Raji (cell line): ENCODE results near the gene CLPTM1L.

Experiments
- POLR2A ChIP-seq: IDR thresholded peaks from 2 replicates; pipeline ENCODE4 v1.6.1; 2011; ENCODE audit warnings: low read depth, low read length, control low read depth; ENCODE audit not compliant: insufficient read depth

Gene CLPTM1L

GRCh38 chr5:1281038-1281882 lies 63.6 kb downstream of the CLPTM1L start:
- TF ChIP-seq POLR2A, result no peak

- TF ChIP-seq POLR2A, result no peak
Measured at GRCh38 chr5:1280177-1281037, 64.5 kb downstream of the CLPTM1L start.

- TF ChIP-seq POLR2A, result no peak
Measured at GRCh38 chr5:1279443-1280151, 65.3 kb downstream of the CLPTM1L start.

DNA sequence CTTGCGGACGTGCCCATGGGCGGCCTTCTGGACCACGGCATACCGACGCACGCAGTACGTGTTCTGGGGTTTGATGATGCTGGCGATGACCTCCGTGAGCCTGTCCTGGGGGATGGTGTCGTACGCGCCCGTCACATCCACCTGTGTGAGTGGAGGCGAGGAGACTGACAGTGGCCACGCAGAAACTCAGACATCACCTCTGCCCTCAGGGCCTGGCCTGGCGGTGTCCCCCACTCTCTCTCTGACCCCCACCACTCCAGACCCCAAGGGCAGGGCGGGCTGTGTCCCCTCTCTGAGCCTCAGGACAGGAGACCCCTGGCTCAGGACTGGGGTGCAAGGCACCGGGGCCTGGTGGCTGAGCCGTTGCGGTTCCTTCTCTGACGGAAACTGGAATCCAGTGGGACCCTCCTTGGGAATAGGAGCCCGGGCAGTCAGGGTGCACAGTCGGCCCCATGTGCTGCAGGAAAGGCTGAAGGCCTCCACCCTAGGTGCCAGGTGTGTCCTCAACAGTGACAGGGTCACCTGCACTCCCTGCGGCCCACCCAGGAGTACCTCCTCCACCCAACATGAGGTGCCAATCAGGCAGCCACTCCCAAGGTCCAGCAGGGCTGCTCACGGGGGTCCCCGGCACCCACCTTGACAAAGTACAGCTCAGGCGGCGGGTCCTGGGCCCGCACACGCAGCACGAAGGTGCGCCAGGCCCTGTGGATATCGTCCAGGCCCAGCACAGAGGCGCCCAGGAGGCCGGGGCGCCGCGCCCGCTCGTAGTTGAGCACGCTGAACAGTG lies 66.0 kb downstream of the CLPTM1L start:
- TF ChIP-seq POLR2A, result no peak

GRCh38 chr5:1278216-1278615 lies 66.7 kb downstream of the CLPTM1L start:
- no peak for TF ChIP-seq POLR2A

- no peak for TF ChIP-seq POLR2A
Measured at GRCh38 chr5:1277781-1278180, 67.1 kb downstream of the CLPTM1L start.

DNA sequence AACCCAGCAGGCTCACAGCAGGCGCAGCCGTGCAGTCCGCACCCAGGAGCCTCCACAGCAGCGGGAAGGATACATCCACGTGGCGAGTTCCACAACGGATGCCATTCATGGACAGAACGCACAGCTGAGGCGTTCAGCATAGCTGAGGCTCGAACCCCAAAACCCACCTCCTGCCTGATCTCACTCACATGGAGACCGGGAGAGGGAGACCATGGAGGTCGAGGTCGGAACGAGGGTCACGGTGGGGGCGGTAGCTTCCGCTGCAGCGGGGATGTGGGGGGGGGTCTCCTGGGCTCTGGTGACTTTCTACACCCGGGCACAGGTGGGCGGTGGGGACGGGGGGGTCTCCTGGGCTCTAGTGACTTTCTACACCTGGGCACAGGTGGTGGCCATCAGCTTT lies 67.6 kb downstream of the CLPTM1L start:
- no peak for TF ChIP-seq POLR2A

GRCh38 chr5:1276930-1277329 lies 68.0 kb downstream of the CLPTM1L start:
- no peak for TF ChIP-seq POLR2A

DNA sequence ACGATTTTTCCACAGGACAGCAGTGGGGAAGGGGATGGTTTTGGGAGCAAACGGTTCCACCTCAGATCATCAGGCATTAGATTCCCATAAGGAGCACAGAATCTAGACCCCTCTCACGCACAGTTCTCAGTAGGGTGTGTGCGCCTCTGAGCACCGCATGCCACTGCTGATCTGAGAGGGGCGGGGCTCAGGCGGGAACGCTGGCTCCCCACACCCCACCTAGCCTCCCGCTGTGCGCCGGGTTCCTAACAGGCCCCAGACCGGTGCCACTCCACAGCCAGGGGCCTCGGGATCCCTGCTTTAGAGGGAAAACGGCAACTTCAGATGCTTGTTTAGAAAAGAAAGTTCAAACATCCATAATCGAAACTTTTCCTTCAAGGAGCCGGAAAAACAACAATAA lies 70.4 kb downstream of the CLPTM1L start:
- no peak for TF ChIP-seq POLR2A

DNA sequence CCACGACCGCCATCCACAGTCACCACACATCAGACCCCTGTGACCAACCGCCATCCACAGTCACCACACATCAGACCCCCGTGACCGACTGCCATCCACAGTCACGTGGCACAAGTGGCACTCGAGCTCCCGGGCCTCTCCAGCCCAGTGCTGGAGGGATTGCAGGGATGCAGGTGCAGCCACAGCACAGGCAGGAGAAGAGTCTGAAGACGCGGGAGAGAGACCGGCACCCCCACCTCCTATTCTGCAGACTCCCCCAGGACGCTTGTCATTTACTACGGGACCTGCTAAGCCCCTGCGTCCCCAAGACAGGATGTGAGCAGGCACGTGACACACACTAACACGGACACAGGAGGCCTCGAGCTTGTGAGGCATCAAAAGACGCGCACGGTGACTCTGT lies 71.2 kb downstream of the CLPTM1L start:
- no peak for TF ChIP-seq POLR2A

DNA sequence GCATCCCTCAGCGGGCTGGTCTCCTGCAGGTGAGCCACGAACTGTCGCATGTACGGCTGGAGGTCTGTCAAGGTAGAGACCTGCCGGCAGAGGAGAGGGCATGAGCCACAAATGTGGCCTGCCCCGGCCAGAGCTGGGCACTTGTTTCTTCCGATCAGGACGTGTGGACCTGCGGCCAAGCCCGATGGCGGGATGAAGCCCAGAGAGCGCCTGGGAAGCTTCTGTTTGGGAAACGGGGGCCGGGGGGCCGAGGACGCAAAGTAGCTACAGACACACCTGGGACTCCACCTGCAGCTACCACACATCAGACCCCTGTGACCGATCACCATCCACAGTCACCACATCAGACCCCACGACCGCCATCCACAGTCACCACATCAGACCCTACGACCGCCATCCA lies 72.7 kb downstream of the CLPTM1L start:
- TF ChIP-seq POLR2A, result no peak

DNA sequence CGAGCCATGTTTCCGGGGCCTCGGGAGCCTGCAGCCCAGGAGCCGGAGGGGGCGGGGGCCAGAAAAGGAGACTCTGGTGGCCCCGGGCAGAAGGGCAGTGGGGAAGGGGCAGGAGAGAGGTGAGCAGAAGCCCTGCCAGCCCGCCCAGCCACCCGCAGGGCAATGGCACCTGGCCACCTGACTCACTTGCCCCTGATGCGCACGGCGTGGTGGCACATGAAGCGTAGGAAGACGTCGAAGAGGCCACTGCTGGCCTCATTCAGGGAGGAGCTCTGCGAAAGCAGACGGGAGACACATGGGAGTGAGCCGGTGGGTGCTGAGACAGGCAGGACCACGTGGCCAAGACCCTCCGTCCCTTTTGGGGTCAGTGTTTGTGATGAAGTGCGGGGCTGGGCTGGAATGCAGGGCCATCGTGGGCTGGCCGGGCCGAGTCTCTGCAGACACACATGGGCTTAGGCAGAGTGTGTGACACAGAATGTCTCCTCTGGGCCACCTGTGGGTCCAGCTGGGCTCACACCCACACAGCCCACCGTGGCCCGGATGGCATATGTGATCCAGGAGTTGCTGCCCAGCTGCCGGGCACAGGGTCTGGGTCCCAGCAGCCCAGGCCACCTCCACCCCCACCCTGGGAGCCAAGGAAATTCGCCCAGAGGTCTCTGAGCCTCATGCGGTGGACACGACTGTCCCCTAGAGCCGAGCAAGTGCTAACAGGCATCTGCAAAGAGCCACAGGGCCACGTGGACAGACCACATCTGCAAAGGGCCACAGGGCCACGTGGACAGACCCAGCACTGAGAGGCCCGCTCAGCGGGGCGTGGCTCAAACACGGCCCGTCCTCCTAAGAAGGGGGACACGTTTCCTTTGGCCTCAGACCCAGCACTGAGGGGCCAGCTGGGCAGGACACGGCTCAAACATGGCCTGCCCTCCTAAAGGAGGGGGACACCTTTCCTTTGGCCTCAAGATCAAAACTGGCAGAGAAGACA lies 73.7 kb downstream of the CLPTM1L start:
- no peak for TF ChIP-seq POLR2A

- TF ChIP-seq POLR2A, result no peak
Measured at GRCh38 chr5:1270426-1270825, 74.5 kb downstream of the CLPTM1L start.
